ENCODE data around the gene BCDIN3D.

Gene BCDIN3D

DNA sequence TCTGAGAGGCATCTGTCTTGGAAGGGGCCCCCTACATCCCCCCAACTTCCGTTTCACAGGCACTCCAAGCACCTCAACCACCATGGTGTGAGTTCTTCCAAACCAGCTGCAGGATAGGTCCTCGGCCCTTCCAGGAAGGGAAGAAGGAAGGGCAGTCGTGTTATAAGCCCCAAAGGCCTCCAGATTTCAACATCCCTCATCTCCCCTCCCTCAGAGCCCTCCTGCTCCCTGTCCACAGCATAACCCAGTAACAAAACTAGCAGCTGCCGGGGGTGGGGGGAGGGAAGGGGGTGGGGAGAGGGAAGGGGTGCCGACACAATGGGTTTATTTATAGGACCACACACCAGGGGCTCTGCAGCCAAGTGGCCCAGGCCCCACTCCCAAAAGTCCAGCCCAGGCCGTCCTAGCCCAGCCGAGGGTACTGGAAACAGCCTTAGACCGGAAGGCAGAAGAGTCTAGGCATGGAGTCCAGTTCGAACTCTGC is 33.0 kb downstream of the BCDIN3D start:
- in situ Hi-C loops (cut with MboI; ENCODE audit: low pct_unique_long_range_greater_than_20kb, low sequenced_read_pairs, unreplicated experiment) = no loop called here
- TF ChIP-seq, protein P1, sequence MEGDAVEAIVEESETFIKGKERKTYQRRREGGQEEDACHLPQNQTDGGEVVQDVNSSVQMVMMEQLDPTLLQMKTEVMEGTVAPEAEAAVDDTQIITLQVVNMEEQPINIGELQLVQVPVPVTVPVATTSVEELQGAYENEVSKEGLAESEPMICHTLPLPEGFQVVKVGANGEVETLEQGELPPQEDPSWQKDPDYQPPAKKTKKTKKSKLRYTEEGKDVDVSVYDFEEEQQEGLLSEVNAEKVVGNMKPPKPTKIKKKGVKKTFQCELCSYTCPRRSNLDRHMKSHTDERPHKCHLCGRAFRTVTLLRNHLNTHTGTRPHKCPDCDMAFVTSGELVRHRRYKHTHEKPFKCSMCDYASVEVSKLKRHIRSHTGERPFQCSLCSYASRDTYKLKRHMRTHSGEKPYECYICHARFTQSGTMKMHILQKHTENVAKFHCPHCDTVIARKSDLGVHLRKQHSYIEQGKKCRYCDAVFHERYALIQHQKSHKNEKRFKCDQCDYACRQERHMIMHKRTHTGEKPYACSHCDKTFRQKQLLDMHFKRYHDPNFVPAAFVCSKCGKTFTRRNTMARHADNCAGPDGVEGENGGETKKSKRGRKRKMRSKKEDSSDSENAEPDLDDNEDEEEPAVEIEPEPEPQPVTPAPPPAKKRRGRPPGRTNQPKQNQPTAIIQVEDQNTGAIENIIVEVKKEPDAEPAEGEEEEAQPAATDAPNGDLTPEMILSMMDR (IDR thresholded peaks at IDR 0.05; ENCODE audit: extremely low read depth, insufficient read depth, missing control alignments) = no peak
- DNase-seq (ENCODE audit: low spot score) = no peak

DNA sequence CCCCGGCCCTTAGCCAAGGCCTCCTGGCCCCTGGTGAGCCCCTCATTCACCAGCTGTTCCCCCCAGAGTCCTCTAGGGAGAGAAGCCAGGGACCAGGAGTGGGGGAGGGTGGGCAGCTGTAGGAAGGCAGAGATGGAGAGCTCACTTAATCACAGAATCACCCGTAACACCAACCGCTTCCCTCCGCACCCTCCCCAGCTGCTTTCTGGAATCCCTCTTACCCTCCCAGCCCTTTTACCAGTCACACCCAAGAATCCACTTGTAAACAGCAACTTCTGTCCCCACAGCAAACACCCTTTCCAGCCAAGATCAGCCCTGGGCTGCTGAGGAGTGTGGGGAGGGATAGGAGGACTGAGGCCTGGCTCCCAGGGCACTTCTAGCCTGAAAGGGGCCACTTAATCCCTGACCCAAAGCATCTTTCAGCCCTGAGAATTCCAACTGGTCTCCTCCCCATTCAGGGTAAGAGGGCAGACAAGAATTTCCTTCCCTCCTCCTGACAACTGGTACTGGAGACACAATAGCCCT is 33.5 kb downstream of the BCDIN3D start:
- TF ChIP-seq, protein P1 (IDR thresholded peaks at IDR 0.05; ENCODE audit: extremely low read depth, insufficient read depth, missing control alignments) = no peak
- no peak for DNase-seq (ENCODE audit: low spot score)
- in situ Hi-C loops (cut with MboI; ENCODE audit: low pct_unique_long_range_greater_than_20kb, low sequenced_read_pairs, unreplicated experiment) = no loop called here

DNA sequence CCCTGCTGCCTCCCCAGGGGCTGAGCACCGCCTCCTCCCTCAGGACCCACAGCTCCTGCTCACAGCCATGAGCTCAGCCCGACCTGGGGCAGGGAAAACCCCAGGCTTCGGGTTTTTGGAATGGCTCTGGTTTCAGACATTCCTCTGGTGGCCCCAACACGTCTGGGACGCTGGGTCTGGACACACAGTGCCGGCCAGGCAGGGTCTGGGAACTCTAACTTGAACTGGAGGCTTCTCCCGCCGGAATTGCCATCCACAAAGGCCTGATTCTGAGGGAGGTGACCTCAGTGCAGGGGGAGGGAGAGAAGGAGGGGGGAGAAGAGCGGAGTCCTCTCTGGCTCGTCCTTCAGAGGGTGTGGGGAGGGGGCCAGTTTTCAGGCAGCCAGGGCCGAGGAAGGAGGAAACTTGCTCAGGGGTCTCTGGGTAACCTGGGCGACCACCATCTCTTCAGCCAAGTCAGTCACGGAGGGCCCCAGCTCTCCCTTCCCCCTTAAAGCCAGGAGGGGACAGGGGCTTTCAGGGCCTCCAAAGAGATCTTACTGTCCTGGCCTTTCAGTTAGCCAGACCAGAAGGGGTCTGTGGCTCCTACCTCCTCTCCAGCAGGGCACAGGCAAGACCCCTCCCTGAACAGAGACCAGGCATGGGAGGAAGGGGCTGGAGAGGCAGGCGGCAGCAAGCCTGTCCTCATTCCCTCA is 34.1 kb downstream of the BCDIN3D start:
- in situ Hi-C loops (cut with MboI; ENCODE audit: low pct_unique_long_range_greater_than_20kb, low sequenced_read_pairs, unreplicated experiment) = no loop called here
- TF ChIP-seq, protein P1 (IDR thresholded peaks at IDR 0.05; ENCODE audit: extremely low read depth, insufficient read depth, missing control alignments) = no peak
- no peak for DNase-seq (ENCODE audit: low spot score)

DNA sequence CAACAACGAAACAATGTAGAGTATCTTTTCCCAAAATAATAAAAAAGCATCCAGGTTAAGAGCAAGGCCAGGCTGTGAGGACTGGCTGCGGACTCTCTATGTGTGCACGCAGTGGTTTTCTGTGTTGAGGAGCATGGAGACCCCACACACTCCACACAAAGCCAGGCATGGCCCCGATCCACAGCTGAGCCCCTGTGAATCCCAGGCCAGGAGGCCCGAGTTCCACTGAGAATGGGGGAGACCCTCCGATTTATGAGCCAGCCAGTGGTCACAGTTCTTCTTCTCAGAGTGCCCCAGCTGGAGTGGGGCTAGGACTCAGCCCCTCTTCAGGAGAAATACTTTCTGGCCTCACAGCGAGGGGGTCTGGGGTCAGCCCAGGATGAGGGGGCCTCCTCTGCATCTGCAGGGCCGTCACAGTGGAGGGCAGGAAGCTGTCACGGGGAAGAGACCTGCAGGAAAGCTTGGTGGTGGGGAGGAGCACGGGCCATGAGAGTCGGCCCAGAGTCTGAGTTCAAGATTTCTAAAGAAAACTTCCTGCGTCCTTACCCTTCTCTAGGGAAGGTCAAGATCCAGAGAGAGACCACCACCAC is 34.8 kb downstream of the BCDIN3D start:
- no peak for DNase-seq (ENCODE audit: low spot score)
- in situ Hi-C loops (cut with MboI; ENCODE audit: low pct_unique_long_range_greater_than_20kb, low sequenced_read_pairs, unreplicated experiment) = no loop called here
- TF ChIP-seq, protein P1 (IDR thresholded peaks at IDR 0.05; ENCODE audit: extremely low read depth, insufficient read depth, missing control alignments) = no peak

DNA sequence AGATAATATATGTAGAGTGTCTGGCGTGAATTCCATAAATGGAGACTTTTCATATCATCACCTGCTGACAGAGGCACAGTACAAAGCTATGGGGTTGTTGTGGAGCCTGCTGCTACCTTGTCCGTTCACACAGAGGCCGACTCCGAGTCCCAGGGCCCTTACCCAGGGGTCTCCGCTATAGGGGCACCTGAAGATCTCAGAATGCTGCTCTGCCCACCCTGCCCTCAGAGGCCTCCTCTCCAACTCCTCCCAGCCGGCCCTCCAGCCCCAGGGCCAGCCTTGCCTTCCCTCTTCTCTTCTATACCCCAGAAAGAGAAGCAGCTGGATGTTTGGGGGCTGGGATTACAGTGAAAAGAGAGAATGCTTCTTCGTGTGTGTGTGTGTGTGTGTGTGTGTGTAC is 36.0 kb downstream of the BCDIN3D start:
- TF ChIP-seq, protein P1 (IDR thresholded peaks at IDR 0.05; ENCODE audit: extremely low read depth, insufficient read depth, missing control alignments) = no peak
- no peak for DNase-seq (ENCODE audit: low spot score)
- in situ Hi-C loops (cut with MboI; ENCODE audit: low pct_unique_long_range_greater_than_20kb, low sequenced_read_pairs, unreplicated experiment) = no loop called here

DNA sequence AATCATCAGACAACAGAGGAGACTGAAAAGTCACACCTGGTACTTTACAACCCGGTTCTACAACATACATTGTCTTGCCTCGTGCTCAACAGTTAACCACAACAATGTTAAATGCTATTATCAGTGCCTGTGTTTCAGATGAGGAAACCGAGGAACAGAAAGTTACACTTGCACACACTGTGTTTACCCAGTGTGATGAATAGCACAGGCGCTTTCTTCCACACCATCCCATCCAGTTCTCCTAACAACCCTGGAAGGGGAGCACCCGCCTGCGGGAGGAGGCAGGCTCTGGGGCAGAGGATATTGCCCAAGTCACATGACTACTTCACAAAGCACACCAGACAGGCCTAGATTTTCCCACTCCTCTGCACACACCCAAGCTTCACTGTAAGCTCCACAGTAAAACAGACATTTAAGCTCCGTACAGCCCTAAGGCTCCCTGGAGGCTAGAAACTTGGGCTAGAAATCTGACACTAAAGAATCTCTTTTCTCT is 36.5 kb downstream of the BCDIN3D start:
- DNase-seq (ENCODE audit: low spot score) = no peak
- in situ Hi-C loops (cut with MboI; ENCODE audit: low pct_unique_long_range_greater_than_20kb, low sequenced_read_pairs, unreplicated experiment) = no loop called here
- TF ChIP-seq, protein P1 (IDR thresholded peaks at IDR 0.05; ENCODE audit: extremely low read depth, insufficient read depth, missing control alignments) = no peak
